ENCODE results near the gene PROCA1. TPM values are rescaled to one million over a fixed set of nuclear protein-coding genes. Genes with fewer than 3 reads are reported as not detected.
A peak's percentile ranks its signal among the peaks of the same experiment; 100 is the strongest.

PROCA1 gene
- total RNA-seq, 1 donor from 2014 or later, result 3.4 TPM

- FAIRE-seq (no peak), DNase-seq (ENCODE audit: low read depth) (no peak)
- Mint-ChIP-seq H3K36me3 (ENCODE audit: low read depth, unreplicated experiment) (peaks cover 24% of the 10 kb centered on the region), H3K27me3 (ENCODE audit: low read depth, unreplicated experiment) (no peaks in the 10 kb centered on the region), H3K27ac (ENCODE audit: unreplicated experiment) (peak overlapping the region; percentile 41), H3K4me3 (ENCODE audit: unreplicated experiment) (peak overlapping the region; percentile 85), H3K4me1 (ENCODE audit: low read depth, unreplicated experiment) (peaks cover 22% of the 10 kb centered on the region), H3K9me3 (ENCODE audit: unreplicated experiment) (no peaks in the 10 kb centered on the region)
- Histone ChIP-seq H3K9ac (ENCODE audit: low read length) (no peak overlapping the region), H3K36me3 (ENCODE audit: insufficient read depth, low read length) (peaks cover 16% of the 10 kb centered on the region), H4K20me1 (ENCODE audit: insufficient read depth, low read length) (peaks cover 42% of the 10 kb centered on the region), H3K4me3 (ENCODE audit: insufficient read depth, low read depth, low read length) (no peak overlapping the region), H2AFZ (ENCODE audit: low read depth, low read length) (no peak overlapping the region), H3K27ac (ENCODE audit: low read depth, low read length) (no peak overlapping the region), H3K4me1 (ENCODE audit: insufficient read depth, low read length) (peaks cover 42% of the 10 kb centered on the region), H3K4me2 (ENCODE audit: low read length) (peak overlapping the region; percentile 93), H3K9me3 (ENCODE audit: insufficient read depth, low read depth, low read length) (no peaks in the 10 kb centered on the region), H3K79me2 (ENCODE audit: insufficient read depth, low read length) (peaks cover 39% of the 10 kb centered on the region), H3K27me3 (ENCODE audit: insufficient read depth, low read length) (no peaks in the 10 kb centered on the region)
- TF ChIP-seq EZH2 (IDR thresholded peaks at IDR 0.05; ENCODE audit: insufficient read depth, low read length), result no peak
- TF ChIP-seq, protein P1, sequence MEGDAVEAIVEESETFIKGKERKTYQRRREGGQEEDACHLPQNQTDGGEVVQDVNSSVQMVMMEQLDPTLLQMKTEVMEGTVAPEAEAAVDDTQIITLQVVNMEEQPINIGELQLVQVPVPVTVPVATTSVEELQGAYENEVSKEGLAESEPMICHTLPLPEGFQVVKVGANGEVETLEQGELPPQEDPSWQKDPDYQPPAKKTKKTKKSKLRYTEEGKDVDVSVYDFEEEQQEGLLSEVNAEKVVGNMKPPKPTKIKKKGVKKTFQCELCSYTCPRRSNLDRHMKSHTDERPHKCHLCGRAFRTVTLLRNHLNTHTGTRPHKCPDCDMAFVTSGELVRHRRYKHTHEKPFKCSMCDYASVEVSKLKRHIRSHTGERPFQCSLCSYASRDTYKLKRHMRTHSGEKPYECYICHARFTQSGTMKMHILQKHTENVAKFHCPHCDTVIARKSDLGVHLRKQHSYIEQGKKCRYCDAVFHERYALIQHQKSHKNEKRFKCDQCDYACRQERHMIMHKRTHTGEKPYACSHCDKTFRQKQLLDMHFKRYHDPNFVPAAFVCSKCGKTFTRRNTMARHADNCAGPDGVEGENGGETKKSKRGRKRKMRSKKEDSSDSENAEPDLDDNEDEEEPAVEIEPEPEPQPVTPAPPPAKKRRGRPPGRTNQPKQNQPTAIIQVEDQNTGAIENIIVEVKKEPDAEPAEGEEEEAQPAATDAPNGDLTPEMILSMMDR (IDR thresholded peaks at IDR 0.05; ENCODE audit: insufficient read depth, low read depth, low read length), result no peak
Observed at GRCh38 chr17:28715217-28715616, 3.5 kb upstream of the PROCA1 start.

- DNase-seq (ENCODE audit: low read depth) (no peak), FAIRE-seq (no peak)
- Histone ChIP-seq H3K79me2 (ENCODE audit: insufficient read depth, low read length) (peaks cover 38% of the 10 kb centered on the region), H3K4me2 (ENCODE audit: low read length) (no peak overlapping the region), H3K36me3 (ENCODE audit: insufficient read depth, low read length) (peaks cover 16% of the 10 kb centered on the region), H2AFZ (ENCODE audit: low read depth, low read length) (no peak overlapping the region), H3K4me1 (ENCODE audit: insufficient read depth, low read length) (peaks cover 40% of the 10 kb centered on the region), H3K9ac (ENCODE audit: low read length) (no peak overlapping the region), H4K20me1 (ENCODE audit: insufficient read depth, low read length) (peaks cover 40% of the 10 kb centered on the region), H3K27ac (ENCODE audit: low read depth, low read length) (no peak overlapping the region), H3K4me3 (ENCODE audit: insufficient read depth, low read depth, low read length) (no peak overlapping the region), H3K9me3 (ENCODE audit: insufficient read depth, low read depth, low read length) (no peaks in the 10 kb centered on the region), H3K27me3 (ENCODE audit: insufficient read depth, low read length) (no peaks in the 10 kb centered on the region)
- Mint-ChIP-seq H3K4me3 (ENCODE audit: unreplicated experiment) (no peak overlapping the region), H3K27ac (ENCODE audit: unreplicated experiment) (no peak overlapping the region), H3K36me3 (ENCODE audit: low read depth, unreplicated experiment) (peaks cover 24% of the 10 kb centered on the region), H3K9me3 (ENCODE audit: unreplicated experiment) (no peaks in the 10 kb centered on the region), H3K4me1 (ENCODE audit: low read depth, unreplicated experiment) (peaks cover 22% of the 10 kb centered on the region), H3K27me3 (ENCODE audit: low read depth, unreplicated experiment) (no peaks in the 10 kb centered on the region)
- TF ChIP-seq, protein P1 (IDR thresholded peaks at IDR 0.05; ENCODE audit: insufficient read depth, low read depth, low read length), result no peak
- no peak for TF ChIP-seq EZH2 (IDR thresholded peaks at IDR 0.05; ENCODE audit: insufficient read depth, low read length)
Observed at GRCh38 chr17:28714281-28714680, 2.6 kb upstream of the PROCA1 start.

DNA sequence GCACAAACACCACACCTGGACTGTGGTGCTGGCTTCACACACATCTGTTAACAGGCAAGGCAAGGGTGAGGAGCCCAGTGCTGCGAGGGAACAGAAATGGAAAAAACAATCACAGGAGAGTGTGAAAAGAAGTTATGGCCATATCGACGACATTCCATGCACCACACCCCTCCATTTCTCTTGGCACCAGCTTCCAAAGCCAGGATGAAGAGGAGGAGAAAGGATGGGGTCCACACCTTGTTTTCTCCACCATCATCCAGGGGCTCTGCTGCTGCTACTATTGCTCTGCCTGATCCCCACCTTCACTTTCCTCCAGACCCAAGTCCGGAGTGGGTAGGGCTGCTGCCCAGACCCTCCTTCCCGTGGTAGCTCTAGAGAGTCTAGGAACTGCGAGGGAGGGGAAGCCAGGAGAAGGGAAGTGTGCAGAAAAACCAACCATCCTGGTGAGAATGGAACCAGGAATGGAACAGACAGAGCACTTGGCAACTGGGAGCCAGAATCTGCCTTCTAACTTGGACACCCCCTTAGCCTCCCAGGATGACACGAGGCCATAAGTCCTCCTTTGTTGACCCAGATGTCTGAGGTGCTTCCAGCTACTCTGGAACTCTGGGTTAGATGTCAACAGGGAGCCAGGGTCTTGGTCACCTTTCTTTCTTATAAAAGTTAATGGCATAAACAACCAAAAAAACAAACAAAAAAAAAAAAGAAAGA, 1.2 kb upstream of the PROCA1 start:
- FAIRE-seq (no peak), DNase-seq (ENCODE audit: low read depth) (no peak)
- Histone ChIP-seq H3K4me1 (ENCODE audit: insufficient read depth, low read length) (peaks cover 26% of the 10 kb centered on the region), H3K79me2 (ENCODE audit: insufficient read depth, low read length) (peaks cover 38% of the 10 kb centered on the region), H3K36me3 (ENCODE audit: insufficient read depth, low read length) (peaks cover 16% of the 10 kb centered on the region), H3K9ac (ENCODE audit: low read length) (no peak overlapping the region), H3K4me3 (ENCODE audit: insufficient read depth, low read depth, low read length) (no peak overlapping the region), H2AFZ (ENCODE audit: low read depth, low read length) (no peak overlapping the region), H3K9me3 (ENCODE audit: insufficient read depth, low read depth, low read length) (no peaks in the 10 kb centered on the region), H3K4me2 (ENCODE audit: low read length) (peak overlapping the region; percentile 86), H4K20me1 (ENCODE audit: insufficient read depth, low read length) (peaks cover 40% of the 10 kb centered on the region), H3K27me3 (ENCODE audit: insufficient read depth, low read length) (no peaks in the 10 kb centered on the region), H3K27ac (ENCODE audit: low read depth, low read length) (no peak overlapping the region)
- Mint-ChIP-seq H3K4me3 (ENCODE audit: unreplicated experiment) (peak overlapping the region; percentile 84), H3K27me3 (ENCODE audit: low read depth, unreplicated experiment) (no peaks in the 10 kb centered on the region), H3K9me3 (ENCODE audit: unreplicated experiment) (no peaks in the 10 kb centered on the region), H3K4me1 (ENCODE audit: low read depth, unreplicated experiment) (peaks cover 17% of the 10 kb centered on the region), H3K27ac (ENCODE audit: unreplicated experiment) (no peak overlapping the region), H3K36me3 (ENCODE audit: low read depth, unreplicated experiment) (peaks cover 24% of the 10 kb centered on the region)
- TF ChIP-seq, protein P1 (IDR thresholded peaks at IDR 0.05; ENCODE audit: insufficient read depth, low read depth, low read length), result no peak
- TF ChIP-seq EZH2 (IDR thresholded peaks at IDR 0.05; ENCODE audit: insufficient read depth, low read length), result no peak
